ENCODE results near the gene DPM3. TPM values are rescaled to one million over a fixed set of nuclear protein-coding genes. Genes with fewer than 3 reads are reported as not detected.
A peak's percentile ranks its signal among the peaks of the same experiment; 100 is the strongest.

Gene DPM3
- total RNA-seq, 2 experiments from 2014 or later, result 17.6 to 20.5 TPM

- H3K4me3 ChIP-seq (ENCODE audit: low read length), result no peak overlapping the region
- CTCF ChIA-PET, result no interaction called here
- H3K9me3 ChIP-seq (ENCODE audit: control insufficient read depth in 1 of 2, insufficient read depth in 1 of 2, low read length in 2 of 2), result no peaks in the 10 kb centered on the region
- H3K27me3 ChIP-seq (ENCODE audit: control insufficient read depth in 1 of 2, insufficient read depth in 2 of 2, low read length in 2 of 2), result no peaks in the 10 kb centered on the region
- H3K36me3 Mint-ChIP-seq (ENCODE audit: low read depth), result peaks cover 36% of the 10 kb centered on the region
- POLR2A ChIA-PET, result interaction anchor here (0.9 kb wide), 1 partner anchor 14 kb away, joined by 3 read pairs; no protein-coding TSS in a partner anchor
- ATAC-seq (ENCODE audit: poor library complexity) (no peak), DNase-seq (peak in 3 of 14 experiments; percentile 2 to 24 (median 21))
- peaks cover 22% of the 10 kb centered on the region for H3K4me1 Mint-ChIP-seq (ENCODE audit: low read depth)
- H3K27ac Mint-ChIP-seq, result no peak overlapping the region
- no peaks in the 10 kb centered on the region for H3K9me3 Mint-ChIP-seq
- no peak overlapping the region for H3K27ac ChIP-seq (ENCODE audit: low read depth in 1 of 2, low read length in 2 of 2)
- peaks cover 29% of the 10 kb centered on the region for H3K4me1 ChIP-seq (ENCODE audit: insufficient read depth, low read length)
- no peaks in the 10 kb centered on the region for H3K27me3 Mint-ChIP-seq
- intact Hi-C loops (cut with DNase I, micrococcal nuclease), result loop anchor here (5.0 kb wide), 2 partner anchors 63 to 143 kb away; partner anchors contain the start of gene RUSC1 (in 1 of the 2)
- H3K36me3 ChIP-seq (ENCODE audit: insufficient read depth, low read length), result peaks cover 46% of the 10 kb centered on the region
- no peak overlapping the region for H3K4me3 Mint-ChIP-seq
- TF ChIP-seq CTCF (IDR thresholded peaks at IDR 0.05), result no peak
Measured at GRCh38 chr1:155179112-155180031, 39.0 kb upstream of the DPM3 start.

- Mint-ChIP-seq H3K4me1 (ENCODE audit: low read depth) (peaks cover 29% of the 10 kb centered on the region), H3K9me3 (no peaks in the 10 kb centered on the region), H3K27ac (no peak overlapping the region), H3K36me3 (ENCODE audit: low read depth) (peaks cover 34% of the 10 kb centered on the region), H3K27me3 (no peaks in the 10 kb centered on the region), H3K4me3 (no peak overlapping the region)
- no peaks in the 10 kb centered on the region for H3K9me3 ChIP-seq (ENCODE audit: control insufficient read depth in 1 of 2, insufficient read depth in 1 of 2, low read length in 2 of 2)
- intact Hi-C loops (cut with DNase I, micrococcal nuclease), result loop anchor here (5.0 kb wide), 2 partner anchors 64 to 144 kb away; partner anchors contain the start of gene RUSC1 (in 1 of the 2)
- TF ChIP-seq CTCF (IDR thresholded peaks at IDR 0.05), result no peak
- H3K36me3 ChIP-seq (ENCODE audit: insufficient read depth, low read length), result peaks cover 44% of the 10 kb centered on the region
- CTCF ChIA-PET, result interaction anchor here (0.8 to 1.7 kb wide), 3 partner anchors 16 to 66 kb away, joined by 3 to 6 read pairs (median 3); no protein-coding TSS in a partner anchor
- peaks cover 37% of the 10 kb centered on the region for H3K4me1 ChIP-seq (ENCODE audit: insufficient read depth, low read length)
- DNase-seq, result peak in 3 of 14 experiments; percentile 14 to 29 (median 24)
- no peak overlapping the region for H3K27ac ChIP-seq (ENCODE audit: low read depth in 1 of 2, low read length in 2 of 2)
- POLR2A ChIA-PET, result interaction anchor here (0.9 kb wide), 1 partner anchor 15 kb away, joined by 3 read pairs; no protein-coding TSS in a partner anchor
- no peak for ATAC-seq (ENCODE audit: poor library complexity)
- H3K27me3 ChIP-seq (ENCODE audit: control insufficient read depth in 1 of 2, insufficient read depth in 2 of 2, low read length in 2 of 2), result no peaks in the 10 kb centered on the region
- no peak overlapping the region for H3K4me3 ChIP-seq (ENCODE audit: low read length)
Measured at GRCh38 chr1:155178441-155179111, 38.2 kb upstream of the DPM3 start.

- no peak for ATAC-seq (ENCODE audit: poor library complexity)
- peaks cover 44% of the 10 kb centered on the region for H3K36me3 ChIP-seq (ENCODE audit: insufficient read depth, low read length)
Measured at GRCh38 chr1:155177918-155178281, 37.6 kb upstream of the DPM3 start.

More at GRCh38 chr1:155177918-155178281, 37.6 kb upstream of the DPM3 start:
- TF ChIP-seq CTCF (IDR thresholded peaks at IDR 0.05), result no peak
- no peak overlapping the region for H3K4me3 ChIP-seq (ENCODE audit: low read length)
- Mint-ChIP-seq H3K4me3 (no peak overlapping the region), H3K27me3 (no peaks in the 10 kb centered on the region), H3K9me3 (no peaks in the 10 kb centered on the region), H3K36me3 (ENCODE audit: low read depth) (peaks cover 34% of the 10 kb centered on the region), H3K4me1 (ENCODE audit: low read depth) (peaks cover 36% of the 10 kb centered on the region), H3K27ac (no peak overlapping the region)
- CTCF ChIA-PET, result interaction anchor here (0.8 to 4.4 kb wide), 4 partner anchors 16 to 66 kb away, joined by 3 to 34 read pairs (median 4); no protein-coding TSS in a partner anchor
- H3K9me3 ChIP-seq (ENCODE audit: control insufficient read depth in 1 of 2, insufficient read depth in 1 of 2, low read length in 2 of 2), result no peaks in the 10 kb centered on the region
- no peak overlapping the region for H3K27ac ChIP-seq (ENCODE audit: low read depth in 1 of 2, low read length in 2 of 2)
- peaks cover 42% of the 10 kb centered on the region for H3K4me1 ChIP-seq (ENCODE audit: insufficient read depth, low read length)
- intact Hi-C loops (cut with DNase I, micrococcal nuclease), result loop anchor here (2.0 to 5.0 kb wide), 4 partner anchors 17 to 415 kb away; partner anchors contain the start of gene RUSC1 (in 1 of the 2)
- POLR2A ChIA-PET, result interaction anchor here (0.9 to 1.6 kb wide), 2 partner anchors 16 to 49 kb away, joined by 3 to 6 read pairs; no protein-coding TSS in a partner anchor
- no peaks in the 10 kb centered on the region for H3K27me3 ChIP-seq (ENCODE audit: control insufficient read depth in 1 of 2, insufficient read depth in 2 of 2, low read length in 2 of 2)
- peak in 3 of 14 experiments; percentile 3 to 27 (median 20) for DNase-seq

Measured in CD4-positive, alpha-beta T cell (primary cell).